A549 (cell line): ENCODE measurements around the gene FRZB.

ENCODE experiments used
- ATOH8 ChIP-seq: fragments of 250-450 bp; sonication (Bioruptor Pico); IDR thresholded peaks from 2 replicates; pipeline ENCODE4 v1.5.0; 2020; ENCODE audit warnings: low read depth, mild to moderate bottlenecking, moderate library complexity
- CBX8 ChIP-seq: fragments of 200-600 bp; sonication (generic); IDR thresholded peaks from 2 replicates; pipeline ENCODE4 v1.6.1; 2016
- CHD2 ChIP-seq: fragments of 150-350 bp; IDR thresholded peaks from 2 replicates; pipeline ENCODE4 v1.6.1; 2014; ENCODE audit warnings: low read length; ENCODE audit not compliant: partially characterized antibody
- TF ChIP-seq, protein P1 (sequence below): fragments of >200 bp; sonication (Bioruptor Twin); formaldehyde crosslinking; IDR thresholded peaks from 3 replicates; pipeline ENCODE4 v1.5.1; 2016

GRCh38 chr2:182866461-182867406 is at the start of gene FRZB:
- TF ChIP-seq, protein P1, sequence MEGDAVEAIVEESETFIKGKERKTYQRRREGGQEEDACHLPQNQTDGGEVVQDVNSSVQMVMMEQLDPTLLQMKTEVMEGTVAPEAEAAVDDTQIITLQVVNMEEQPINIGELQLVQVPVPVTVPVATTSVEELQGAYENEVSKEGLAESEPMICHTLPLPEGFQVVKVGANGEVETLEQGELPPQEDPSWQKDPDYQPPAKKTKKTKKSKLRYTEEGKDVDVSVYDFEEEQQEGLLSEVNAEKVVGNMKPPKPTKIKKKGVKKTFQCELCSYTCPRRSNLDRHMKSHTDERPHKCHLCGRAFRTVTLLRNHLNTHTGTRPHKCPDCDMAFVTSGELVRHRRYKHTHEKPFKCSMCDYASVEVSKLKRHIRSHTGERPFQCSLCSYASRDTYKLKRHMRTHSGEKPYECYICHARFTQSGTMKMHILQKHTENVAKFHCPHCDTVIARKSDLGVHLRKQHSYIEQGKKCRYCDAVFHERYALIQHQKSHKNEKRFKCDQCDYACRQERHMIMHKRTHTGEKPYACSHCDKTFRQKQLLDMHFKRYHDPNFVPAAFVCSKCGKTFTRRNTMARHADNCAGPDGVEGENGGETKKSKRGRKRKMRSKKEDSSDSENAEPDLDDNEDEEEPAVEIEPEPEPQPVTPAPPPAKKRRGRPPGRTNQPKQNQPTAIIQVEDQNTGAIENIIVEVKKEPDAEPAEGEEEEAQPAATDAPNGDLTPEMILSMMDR = no peak
- TF ChIP-seq CBX8 = no peak
- no peak for TF ChIP-seq ATOH8 (CRISPR knock-in tag)
- TF ChIP-seq CHD2 = no peak
